ENCODE measurements around the gene FAM47E.
"Not testable (repeated sequence)": the region's sequence is repeated elsewhere in the genome, so short reads cannot be mapped to it uniquely, and the experiment has no call there.

Gene FAM47E

DNA sequence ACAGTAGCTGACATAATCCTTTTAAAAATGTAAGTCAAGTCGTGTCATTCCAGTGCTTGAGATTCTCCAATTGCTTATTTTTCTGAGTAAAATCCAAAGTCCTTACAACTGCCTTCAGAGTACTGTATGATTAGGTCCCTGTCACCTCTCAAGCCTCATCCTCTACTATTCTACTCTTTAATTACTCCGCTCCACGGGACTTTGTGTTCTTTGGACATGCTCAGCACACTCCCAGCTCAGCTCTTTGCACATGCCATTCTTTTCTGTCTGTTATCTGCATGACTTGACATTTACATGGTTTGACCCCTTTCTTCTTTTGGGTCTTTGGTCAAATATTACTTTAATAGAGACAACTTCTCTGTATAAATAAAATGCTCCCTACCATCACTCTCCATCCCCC, 15.1 kb downstream of the FAM47E start:
- TF ChIP-seq POLR2A (IDR thresholded peaks at IDR 0.05; ENCODE audit: low read depth, low read length), result no peak
- FAIRE-seq, result no peak
- no peak for DNase-seq (ENCODE audit: insufficient read length, low spot score)

DNA sequence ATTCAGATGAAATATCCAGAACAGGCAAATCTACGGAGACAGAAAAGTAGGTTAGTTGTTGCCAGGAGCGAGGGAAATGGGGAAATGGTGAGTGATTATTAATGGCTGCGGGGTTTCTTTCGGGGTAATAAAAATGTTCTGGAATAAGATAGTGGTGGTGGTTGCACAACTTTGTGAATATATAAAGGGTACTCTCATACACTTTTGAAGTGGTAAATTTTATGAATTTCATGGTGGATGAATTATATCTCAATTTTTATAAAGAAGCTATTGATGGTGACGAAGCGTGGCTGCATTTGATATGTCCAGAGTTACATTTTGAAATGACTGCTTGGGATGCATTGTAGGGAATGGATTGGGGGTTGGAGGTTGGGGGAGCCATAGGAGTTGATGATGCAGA, 16.3 kb downstream of the FAM47E start:
- no peak for TF ChIP-seq POLR2A (IDR thresholded peaks at IDR 0.05; ENCODE audit: low read depth, low read length)
- DNase-seq (ENCODE audit: insufficient read length, low spot score), result no peak
- FAIRE-seq, result no peak

DNA sequence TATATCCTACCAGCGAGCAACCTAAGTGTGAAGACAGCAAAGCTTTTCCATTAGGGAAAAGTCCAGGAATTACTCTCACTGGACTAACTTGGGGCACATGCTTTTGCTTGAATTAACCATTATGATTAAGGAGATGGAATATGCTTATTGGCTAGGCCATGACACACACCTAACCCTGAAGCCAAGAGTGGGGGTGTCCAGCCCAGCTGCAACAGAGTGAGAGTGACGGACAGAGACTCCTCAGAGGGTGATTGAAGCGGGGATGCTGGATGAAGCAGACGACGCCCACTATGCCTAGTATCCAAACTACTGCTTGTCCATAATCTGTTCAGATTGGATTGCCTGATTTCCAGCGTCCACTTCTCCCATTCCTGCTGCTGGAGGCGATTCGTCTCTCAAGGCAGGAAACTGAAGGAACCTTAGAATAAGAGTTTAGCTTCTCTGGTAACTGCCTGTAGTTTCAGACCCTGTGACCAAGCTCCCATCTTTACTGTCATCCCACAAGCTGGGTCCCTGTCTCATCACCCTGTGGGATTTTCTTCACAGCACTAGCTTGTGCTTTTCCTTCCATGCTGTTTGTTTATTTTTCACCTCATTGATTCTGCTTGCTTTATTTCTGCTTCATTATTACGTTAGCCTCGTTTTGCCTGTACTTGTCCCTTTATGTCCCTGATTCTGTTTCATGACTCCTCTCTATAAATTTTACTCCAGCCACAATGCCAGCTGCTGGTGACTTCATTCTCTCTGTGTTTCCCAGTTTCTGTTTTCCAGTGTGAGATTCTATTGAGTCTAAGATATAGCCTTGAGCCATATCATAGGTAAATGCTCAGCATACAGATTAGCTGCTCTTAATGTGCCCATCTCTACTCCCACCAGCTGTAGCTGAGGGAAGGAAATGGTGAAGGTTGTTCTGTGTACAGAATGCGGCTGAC, 19.0 kb downstream of the FAM47E start:
- TF ChIP-seq POLR2A (IDR thresholded peaks at IDR 0.05; ENCODE audit: low read depth, low read length), result no peak
- FAIRE-seq, result no peak
- no peak for DNase-seq (ENCODE audit: insufficient read length, low spot score)

DNA sequence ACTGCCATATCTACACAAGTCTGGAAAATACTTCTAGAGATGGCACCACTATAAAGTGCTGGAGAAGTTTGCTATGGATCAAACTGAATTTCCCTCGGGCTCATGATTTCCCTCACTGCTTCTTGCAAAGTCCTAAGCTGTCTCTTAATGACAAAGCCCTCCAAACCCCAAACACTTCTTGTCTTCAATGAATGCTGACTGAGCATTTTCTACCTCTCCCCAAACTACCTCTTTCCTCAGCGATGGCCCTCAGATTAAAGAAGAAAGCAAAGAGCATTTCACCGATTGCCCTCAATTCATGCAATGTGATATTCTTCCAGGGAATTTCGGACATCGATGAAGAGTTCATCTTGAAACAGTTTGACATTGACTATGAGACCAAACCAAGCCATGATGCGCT, 19.7 kb downstream of the FAM47E start:
- DNase-seq (ENCODE audit: insufficient read length, low spot score) (no peak), FAIRE-seq (no peak)
- no peak for TF ChIP-seq POLR2A (IDR thresholded peaks at IDR 0.05; ENCODE audit: low read depth, low read length)

DNA sequence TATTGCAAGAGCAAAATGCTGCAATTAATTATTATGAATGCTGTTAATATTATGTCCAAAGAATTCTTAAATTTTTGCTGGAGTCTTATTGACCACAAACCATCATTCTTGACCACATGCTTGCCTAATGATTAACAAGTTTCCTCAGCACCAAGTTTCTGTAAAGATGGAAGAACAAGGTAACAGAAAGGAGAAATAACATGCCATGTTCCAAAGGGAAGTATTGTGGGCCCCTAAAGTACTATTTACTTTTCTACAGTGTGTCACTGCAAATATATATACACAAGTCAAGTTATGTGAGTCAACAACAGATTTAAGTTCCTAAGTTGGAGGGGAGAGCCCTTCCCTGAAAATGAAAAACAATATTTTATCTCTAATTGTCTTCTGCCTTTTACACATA, 20.6 kb downstream of the FAM47E start:
- no peak for FAIRE-seq
- TF ChIP-seq POLR2A (IDR thresholded peaks at IDR 0.05; ENCODE audit: low read depth, low read length), result no peak
- DNase-seq (ENCODE audit: insufficient read length, low spot score), result no peak

DNA sequence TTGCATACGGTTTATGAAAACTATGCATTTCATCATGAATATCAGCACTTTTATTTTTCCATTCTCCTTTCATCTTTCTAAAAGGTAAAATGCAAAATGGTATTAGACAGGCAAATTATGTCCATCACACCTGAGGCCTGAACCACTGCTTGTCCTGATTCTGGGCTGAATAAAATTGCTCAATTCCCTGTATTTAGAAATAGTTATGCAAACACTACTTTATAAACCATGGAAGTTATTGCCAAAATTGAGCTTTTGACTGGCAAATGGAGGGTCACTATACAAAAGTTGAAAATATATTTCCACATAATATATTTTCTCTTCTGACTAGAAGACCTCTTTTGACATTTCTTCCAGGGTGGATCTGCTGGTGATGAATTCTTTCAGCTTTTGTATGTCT, 21.1 kb downstream of the FAM47E start:
- DNase-seq (ENCODE audit: insufficient read length, low spot score) (no peak), FAIRE-seq (no peak)

DNA sequence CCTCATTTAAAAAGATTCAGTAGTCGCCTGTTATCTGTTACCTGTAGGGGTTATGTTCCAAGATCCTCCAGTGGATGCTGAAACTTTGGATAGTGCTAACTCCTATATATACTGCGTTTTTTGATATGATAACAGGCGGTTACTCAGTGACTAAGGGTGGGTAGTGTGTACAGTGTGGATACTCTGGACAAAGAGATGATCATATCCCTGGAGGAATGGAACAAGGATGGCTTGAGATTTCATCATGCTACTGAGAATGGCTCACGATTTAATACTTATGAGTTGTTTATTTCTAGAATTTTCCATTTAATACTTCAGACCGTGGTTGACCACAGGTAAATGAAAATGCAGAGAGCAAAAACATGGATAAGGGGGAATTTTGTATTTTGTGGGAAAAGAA, 21.5 kb downstream of the FAM47E start:
- FAIRE-seq (no peak), DNase-seq (ENCODE audit: insufficient read length, low spot score) (no peak)
- TF ChIP-seq POLR2A (IDR thresholded peaks at IDR 0.05; ENCODE audit: low read depth, low read length), result no peak

More for the DNA sequence above, 21.1 kb downstream of the FAM47E start:
- no peak for TF ChIP-seq POLR2A (IDR thresholded peaks at IDR 0.05; ENCODE audit: low read depth, low read length)

DNA sequence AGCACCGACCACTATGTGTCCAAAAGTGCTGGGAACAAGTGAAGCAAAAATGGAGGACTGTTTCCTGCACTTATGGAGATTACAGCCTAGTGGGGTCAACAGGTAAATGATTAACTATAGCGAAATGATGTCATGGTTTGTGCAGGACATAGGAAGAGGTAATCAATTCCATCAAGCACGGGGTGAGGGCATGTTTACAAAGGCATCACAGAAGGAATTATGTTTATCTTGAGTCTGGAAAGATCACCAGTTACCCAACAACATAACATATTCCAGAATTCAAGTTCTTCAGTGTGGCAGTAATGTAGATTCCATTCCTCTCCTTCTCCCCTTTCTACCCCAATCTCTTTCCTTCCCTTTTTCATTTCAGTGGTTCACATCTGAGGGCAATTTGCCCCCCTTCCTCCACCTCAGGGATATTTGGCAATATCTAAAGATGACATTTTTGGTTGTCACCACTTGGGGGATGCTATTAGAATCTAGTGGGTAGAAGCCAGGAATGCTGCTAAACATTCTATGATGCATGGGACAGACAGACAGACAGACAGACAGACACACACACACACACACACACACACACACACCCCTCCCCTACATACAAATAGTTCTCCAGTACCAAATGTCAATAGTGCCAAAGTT, 24.1 kb downstream of the FAM47E start:
- TF ChIP-seq POLR2A (IDR thresholded peaks at IDR 0.05; ENCODE audit: low read depth, low read length), result no peak
- FAIRE-seq, result no peak
- no peak for DNase-seq (ENCODE audit: insufficient read length, low spot score)

DNA sequence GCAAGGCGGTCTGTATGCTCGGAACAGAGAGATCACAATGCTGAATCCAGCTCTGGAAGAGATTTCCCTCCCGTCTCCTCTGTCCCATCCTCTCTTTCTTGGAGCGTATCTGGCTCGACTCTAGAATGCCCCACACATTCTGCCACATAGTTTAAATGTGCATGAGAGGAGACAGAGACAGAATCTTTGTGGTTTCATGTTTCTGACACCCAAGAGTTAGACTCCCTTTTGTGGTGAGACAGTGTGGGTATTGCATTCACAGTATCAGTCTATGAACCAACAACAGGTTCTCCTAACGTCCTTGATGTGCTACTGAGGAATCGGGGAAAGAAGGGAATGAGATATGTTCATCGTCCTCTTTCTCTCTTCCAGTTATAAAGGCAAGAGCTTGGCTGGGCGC, 25.3 kb downstream of the FAM47E start:
- no peak for DNase-seq (ENCODE audit: insufficient read length, low spot score)
- FAIRE-seq, result no peak
- TF ChIP-seq POLR2A (IDR thresholded peaks at IDR 0.05; ENCODE audit: low read depth, low read length), result no peak

DNA sequence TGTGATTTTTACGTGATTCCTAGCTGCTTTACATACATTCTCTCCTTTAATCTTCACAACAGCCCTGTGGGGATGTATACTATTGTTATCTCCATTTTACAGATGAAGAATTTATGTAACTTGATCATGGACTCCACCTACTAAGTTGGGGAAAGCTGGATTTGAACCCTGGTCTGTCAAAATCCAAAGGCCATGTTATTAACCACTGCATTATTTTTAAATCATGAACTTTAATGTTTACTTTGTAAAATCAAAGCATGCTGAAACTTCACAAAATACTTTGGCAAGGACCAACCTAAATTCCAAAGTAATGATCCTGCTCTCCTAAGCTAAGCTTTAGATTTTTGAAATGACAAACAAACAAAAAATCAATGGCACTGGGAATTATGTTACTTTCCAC, 26.1 kb downstream of the FAM47E start:
- DNase-seq (ENCODE audit: insufficient read length, low spot score) (no peak), FAIRE-seq (no peak)
- TF ChIP-seq POLR2A (IDR thresholded peaks at IDR 0.05; ENCODE audit: low read depth, low read length), result no peak

DNA sequence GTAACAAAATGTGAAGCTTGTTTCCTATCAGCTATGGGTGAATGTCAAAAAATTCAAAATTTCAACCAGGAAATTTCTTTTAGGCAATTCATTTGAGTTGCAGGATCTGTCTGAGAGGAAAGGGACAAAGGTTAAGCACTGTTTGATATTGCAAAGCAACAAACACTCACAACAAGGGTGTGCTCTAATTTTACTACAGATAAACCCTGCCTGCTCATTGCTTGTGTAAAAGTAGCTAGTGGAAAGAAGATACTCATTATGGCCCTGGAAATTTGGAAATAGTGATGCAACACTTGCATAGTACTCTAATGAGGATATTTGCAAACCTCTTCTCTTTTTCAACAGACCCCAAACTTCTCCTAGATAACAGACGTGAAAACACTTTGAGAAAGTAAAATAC, 27.1 kb downstream of the FAM47E start:
- TF ChIP-seq POLR2A (IDR thresholded peaks at IDR 0.05; ENCODE audit: low read depth, low read length), result no peak
- no peak for DNase-seq (ENCODE audit: insufficient read length, low spot score)
- no peak for FAIRE-seq

DNA sequence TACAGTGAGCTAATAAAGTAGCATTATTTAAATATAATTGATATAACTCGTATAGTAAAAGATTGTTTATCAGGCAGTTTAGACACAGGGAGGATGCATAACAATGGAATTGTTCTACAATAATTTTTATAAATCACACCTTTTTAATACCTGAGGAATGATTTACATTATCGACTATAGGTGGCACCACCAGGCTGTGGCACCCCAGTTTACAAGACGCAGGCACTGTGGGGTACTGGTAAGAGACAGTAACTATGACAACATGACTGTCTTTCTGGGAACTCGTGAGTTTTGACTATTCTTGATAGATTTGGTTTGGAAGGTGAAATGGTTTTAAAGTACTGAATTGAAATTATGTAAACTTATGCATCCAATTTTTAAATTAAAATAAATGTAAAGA, 27.9 kb downstream of the FAM47E start:
- no peak for DNase-seq (ENCODE audit: insufficient read length, low spot score)
- no peak for TF ChIP-seq POLR2A (IDR thresholded peaks at IDR 0.05; ENCODE audit: low read depth, low read length)
- FAIRE-seq, result no peak

DNA sequence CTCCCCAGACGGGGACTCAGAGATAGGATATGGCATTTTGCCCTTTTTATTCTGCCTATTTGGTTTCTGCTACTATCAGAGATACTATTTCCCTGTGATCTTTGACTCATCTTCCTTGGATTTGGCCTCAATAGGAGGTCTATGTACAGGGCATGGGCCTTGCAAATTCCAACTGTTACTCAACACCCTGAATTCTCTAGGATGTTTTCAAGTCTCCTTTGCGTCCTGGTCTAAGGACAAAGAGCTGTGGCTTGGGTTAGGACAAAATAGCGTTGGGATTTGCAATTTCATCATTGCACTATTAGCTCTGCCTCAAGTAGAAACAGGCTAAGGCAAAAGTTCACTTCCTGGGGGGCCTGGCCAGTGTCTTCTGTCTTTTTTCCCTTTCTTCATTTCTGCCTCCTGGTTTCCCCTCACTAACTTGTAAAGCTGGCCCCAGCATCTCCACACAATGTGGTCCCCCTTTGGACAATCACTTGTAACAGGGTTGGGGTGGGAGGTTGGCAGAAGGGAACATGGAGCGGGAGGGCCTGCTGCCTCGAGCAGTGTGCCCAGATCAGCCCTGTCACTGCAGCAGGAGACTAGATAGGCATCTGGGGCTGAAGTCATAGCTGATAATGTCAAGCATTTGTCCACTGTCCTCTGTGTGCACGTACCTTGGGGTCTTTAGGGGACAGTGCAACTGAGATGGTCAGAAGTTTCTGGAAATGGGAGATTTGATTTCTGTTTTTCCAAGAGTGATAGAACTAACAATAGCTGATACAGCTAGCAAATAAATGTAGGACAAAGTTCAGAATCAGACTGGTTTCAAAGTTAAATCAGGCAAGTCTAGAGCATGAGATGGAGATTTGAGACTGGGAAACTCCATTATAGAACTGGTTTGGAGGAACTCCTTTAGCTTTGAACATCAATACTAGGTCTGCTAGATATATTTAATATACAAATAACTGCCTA, 29.2 kb downstream of the FAM47E start:
- FAIRE-seq (no peak), DNase-seq (ENCODE audit: insufficient read length, low spot score) (no peak)
- no peak for TF ChIP-seq POLR2A (IDR thresholded peaks at IDR 0.05; ENCODE audit: low read depth, low read length)

DNA sequence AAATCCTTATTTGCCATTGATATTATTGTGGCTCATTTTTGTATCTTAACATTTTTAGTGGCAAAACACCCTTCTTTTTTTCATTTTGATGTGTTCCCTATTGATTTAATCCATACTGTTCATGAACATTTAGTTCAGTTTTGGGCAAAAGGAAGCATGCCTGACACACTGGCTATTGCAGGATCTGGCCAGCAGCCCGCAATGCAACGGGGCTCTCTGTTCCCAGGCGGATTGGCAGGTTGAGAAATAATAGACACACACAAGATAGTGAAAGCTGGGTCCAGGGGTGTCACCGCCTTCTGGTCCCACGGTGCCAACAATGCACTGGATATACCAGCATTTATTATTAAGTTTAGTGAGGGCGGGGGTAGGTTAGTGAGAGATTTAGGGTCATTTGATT, 30.1 kb downstream of the FAM47E start:
- FAIRE-seq; DNase-seq (ENCODE audit: insufficient read length, low spot score): not testable (repeated sequence)
